Measurements from ENCODE around the gene NPBWR2. TPM values are rescaled to one million over a fixed set of nuclear protein-coding genes. Genes with fewer than 3 reads are reported as not detected.

Gene NPBWR2
- total RNA-seq, 3 donors from 2014 or later (not counting 1 experiment from before 2014, with no cell fraction given): not detected

- intact Hi-C loops (cut with micrococcal nuclease): no loop called here
- Histone ChIP-seq H3K27ac (ENCODE audit: low read length) (no peak overlapping the region), H3K36me3 (ENCODE audit: control insufficient read depth, insufficient read depth, low read length) (no peaks in the 10 kb centered on the region), H3K27me3 (ENCODE audit: control insufficient read depth, insufficient read depth, low read length) (peaks cover 17% of the 10 kb centered on the region), H3K9me3 (ENCODE audit: control insufficient read depth, insufficient read depth, low read length) (no peaks in the 10 kb centered on the region), H3K4me1 (ENCODE audit: control insufficient read depth, insufficient read depth, low read length) (peaks cover 46% of the 10 kb centered on the region), H3K4me3 (ENCODE audit: low read length) (no peak overlapping the region)
- TF ChIP-seq CTCF (IDR thresholded peaks at IDR 0.05): no peak
- H3K4me1 Mint-ChIP-seq: peaks cover 0 to 15% of the 10 kb centered on the region in 2 donors
- H3K9me3 Mint-ChIP-seq: no peaks in the 10 kb centered on the region
- 23% methylated on average over 28 of the region's 30 CpGs for WGBS (ENCODE audit: insufficient coverage)
- no peak for ATAC-seq
- peaks cover 14 to 33% of the 10 kb centered on the region in 2 donors for H3K27me3 Mint-ChIP-seq (ENCODE audit: low read depth in 2 of 2)
- no peak overlapping the region for H3K27ac Mint-ChIP-seq
- H3K4me3 Mint-ChIP-seq: no peak overlapping the region
- peak in 1 of 2 donors; percentile 13 for DNase-seq
- no peaks in the 10 kb centered on the region for H3K36me3 Mint-ChIP-seq
Measured at GRCh38 chr20:64102647-64103354, 4.6 kb downstream of the NPBWR2 start.

GRCh38 chr20:64101731-64102621 lies 5.4 kb downstream of the NPBWR2 start:
- intact Hi-C loops (cut with micrococcal nuclease): no loop called here
- H3K4me1 ChIP-seq (ENCODE audit: control insufficient read depth, insufficient read depth, low read length): peaks cover 41% of the 10 kb centered on the region
- no peak overlapping the region for H3K4me3 Mint-ChIP-seq
- H3K4me1 Mint-ChIP-seq: peaks cover 0 to 15% of the 10 kb centered on the region in 2 donors
- TF ChIP-seq CTCF (IDR thresholded peaks at IDR 0.05): peak; percentile 78
- ATAC-seq: peak; percentile 77 to 90 (median 88)
- H3K9me3 Mint-ChIP-seq: peaks cover 0 to under 1% of the 10 kb centered on the region in 2 donors
- no peak overlapping the region for H3K27ac Mint-ChIP-seq
- no peaks in the 10 kb centered on the region for H3K36me3 ChIP-seq (ENCODE audit: control insufficient read depth, insufficient read depth, low read length)
- no peaks in the 10 kb centered on the region for H3K9me3 ChIP-seq (ENCODE audit: control insufficient read depth, insufficient read depth, low read length)
- whole genome bisulfite sequencing (ENCODE audit: insufficient coverage): 4% methylated on average over 63 of the region's 64 CpGs
- no peak overlapping the region for H3K4me3 ChIP-seq (ENCODE audit: low read length)
- H3K27me3 ChIP-seq (ENCODE audit: control insufficient read depth, insufficient read depth, low read length): peaks cover 17% of the 10 kb centered on the region
- peak; percentile 71 to 83 for DNase-seq
- H3K27me3 Mint-ChIP-seq (ENCODE audit: low read depth in 2 of 2): peaks cover 14 to 33% of the 10 kb centered on the region in 2 donors
- H3K36me3 Mint-ChIP-seq: no peaks in the 10 kb centered on the region
- no peak overlapping the region for H3K27ac ChIP-seq (ENCODE audit: low read length)

GRCh38 chr20:64100946-64101688 lies 6.2 kb downstream of the NPBWR2 start:
- Histone ChIP-seq H3K4me3 (ENCODE audit: low read length) (no peak overlapping the region), H3K36me3 (ENCODE audit: control insufficient read depth, insufficient read depth, low read length) (no peaks in the 10 kb centered on the region), H3K4me1 (ENCODE audit: control insufficient read depth, insufficient read depth, low read length) (peaks cover 41% of the 10 kb centered on the region), H3K27ac (ENCODE audit: low read length) (no peak overlapping the region), H3K27me3 (ENCODE audit: control insufficient read depth, insufficient read depth, low read length) (peaks cover 17% of the 10 kb centered on the region), H3K9me3 (ENCODE audit: control insufficient read depth, insufficient read depth, low read length) (no peaks in the 10 kb centered on the region)
- Mint-ChIP-seq H3K27me3 (ENCODE audit: low read depth in 2 of 2) (peaks cover 14 to 29% of the 10 kb centered on the region in 2 donors), H3K9me3 (peaks cover 4 to 5% of the 10 kb centered on the region in 2 donors), H3K4me1 (peaks cover 0 to 19% of the 10 kb centered on the region in 2 donors), H3K36me3 (no peaks in the 10 kb centered on the region), H3K4me3 (peak overlapping the region; percentile 9), H3K27ac (no peak overlapping the region)
- intact Hi-C loops (cut with micrococcal nuclease): no loop called here
- ATAC-seq (no peak), DNase-seq (no peak)
- WGBS (ENCODE audit: insufficient coverage): 91% methylated on average over 9 of the region's 9 CpGs
- TF ChIP-seq CTCF (IDR thresholded peaks at IDR 0.05): no peak

Measured in natural killer cell (primary cell).